Measurements from ENCODE around the gene IGF2R.

Gene IGF2R

GRCh38 chr6:160142115-160142715 lies 173.3 kb downstream of the IGF2R start:
- FAIRE-seq, result no peak

- FAIRE-seq, result no peak
Observed at GRCh38 chr6:160146454-160147145, 177.7 kb downstream of the IGF2R start.

- no peak for FAIRE-seq
Observed at GRCh38 chr6:160147146-160147536, 178.3 kb downstream of the IGF2R start.

DNA sequence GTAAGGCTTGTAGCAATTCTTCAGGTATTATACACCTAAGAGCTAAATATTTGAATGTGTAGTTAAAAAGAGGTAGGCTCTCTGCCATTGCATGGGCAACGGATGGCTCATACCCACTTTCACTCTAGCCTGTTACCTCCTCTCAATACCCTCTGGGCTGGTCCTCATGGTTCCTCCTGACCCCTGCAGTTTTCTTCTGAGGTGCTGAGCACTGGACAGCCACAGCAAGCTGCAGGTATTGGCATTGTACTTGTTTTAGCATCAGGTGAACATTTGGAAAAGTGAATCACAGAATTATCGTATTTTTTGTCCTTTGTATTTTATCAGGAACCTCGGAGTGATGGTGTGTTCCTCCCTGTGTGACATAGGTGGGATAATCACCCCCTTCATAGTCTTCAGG lies 185.6 kb downstream of the IGF2R start:
- FAIRE-seq, result no peak

DNA sequence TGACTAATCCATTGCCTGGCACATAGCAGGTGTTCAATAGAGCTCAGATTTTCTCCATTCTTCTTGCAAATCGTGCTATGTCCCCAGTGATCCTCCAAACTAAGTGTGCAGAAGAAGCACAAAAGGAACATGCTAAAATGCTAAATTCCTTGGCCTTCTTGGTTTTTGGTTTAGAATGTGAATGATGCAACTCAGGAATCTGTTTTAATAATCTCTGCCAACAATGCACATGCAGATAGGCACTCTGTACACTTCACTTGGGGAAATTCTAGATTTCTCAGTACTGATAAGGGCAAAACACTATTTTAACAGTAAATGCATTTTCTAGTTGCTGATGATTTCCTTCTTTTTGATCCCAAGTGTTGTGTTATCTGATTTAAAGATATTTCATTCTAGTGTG lies 188.0 kb downstream of the IGF2R start:
- FAIRE-seq, result no peak

DNA sequence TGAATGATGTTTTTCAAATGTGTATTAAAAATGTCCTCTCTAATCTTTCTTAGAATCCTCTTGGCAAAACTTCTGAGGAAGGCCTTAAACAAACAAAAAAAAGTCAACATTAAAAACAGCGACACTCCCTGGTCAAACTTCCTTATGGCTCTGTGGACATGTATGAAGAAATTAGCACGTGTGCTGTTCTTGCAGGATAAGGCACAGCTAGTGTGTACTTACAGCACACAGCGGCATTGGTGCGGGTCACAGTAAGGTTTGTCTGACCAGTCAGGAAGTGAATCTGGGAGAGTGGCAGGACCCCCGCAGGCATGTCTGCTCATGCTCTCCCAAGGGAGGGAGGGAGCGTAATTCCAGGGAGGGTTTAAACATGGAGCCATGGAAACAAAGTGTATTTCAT lies 191.6 kb downstream of the IGF2R start:
- FAIRE-seq, result no peak

Data from A204.1 (cell line).